HEK293 (cell line): ENCODE data around the gene NAA35.
"Not testable (repeated sequence)": the region's sequence is repeated elsewhere in the genome, so short reads cannot be mapped to it uniquely, and the experiment has no call there.

Source experiments
- CTCF ChIA-PET: fragments of 350-600 bp; formaldehyde crosslinking; extraction: SDS; loops from one replicate; lab custom pipeline; 2021; ENCODE audit warnings: antibody characterized with exemption; lab: Yijun Ruan, JAX
- POLR2A ChIA-PET: fragments of 300-600 bp; formaldehyde crosslinking; extraction: SDS; loops from one replicate; lab custom pipeline; 2020; ENCODE audit warnings: antibody characterized with exemption, inconsistent platforms; lab: Yijun Ruan, JAX
- H3K27ac ChIP-seq: fragments of 200-500 bp; sonication (Bioruptor generic); 2 replicates; pipeline ENCODE4 v1.5.1; 2014; ENCODE audit warnings: low read depth, low read length, control low read depth, inconsistent platforms; ENCODE audit errors: extremely low read depth
- H3K36me3 ChIP-seq, 2 experiments: fragments of 200-500 bp in 1 of 2; sonication (Bioruptor generic) in 1 of 2; 1 replicate in 1 of 2; 2 replicates in 1 of 2; pipeline ENCODE4 v1.5.1; 2014 to 2017; ENCODE audit warnings: inconsistent platforms in 2 of 2, low read length in 2 of 2; ENCODE audit not compliant: control insufficient read depth in 2 of 2, insufficient read depth in 1 of 2
- H3K4me1 ChIP-seq: fragments of 200-500 bp; sonication (Bioruptor generic); 2 replicates; pipeline ENCODE4 v1.5.1; 2014; ENCODE audit warnings: mild to moderate bottlenecking, low read length, inconsistent platforms; ENCODE audit not compliant: control insufficient read depth, insufficient read depth
- H3K4me3 ChIP-seq: 2 replicates; pipeline ENCODE4 v1.5.1; 2011; ENCODE audit warnings: low read depth, mild to moderate bottlenecking, control low read depth, low read length, moderate library complexity
- H3K9me3 ChIP-seq: fragments of 200-500 bp; sonication (Bioruptor generic); 2 replicates; pipeline ENCODE4 v1.5.1; 2014; ENCODE audit warnings: low read depth, low read length, inconsistent platforms; ENCODE audit not compliant: control insufficient read depth, insufficient read depth
- EGR2 ChIP-seq: fragments of 450-650 bp; formaldehyde crosslinking; IDR thresholded peaks from 2 replicates; pipeline ENCODE4 v1.5.1; 2016; ENCODE audit warnings: low read depth, missing biosample characterization, missing genetic modification characterization
- GLI2 ChIP-seq: fragments of 450-650 bp; formaldehyde crosslinking; IDR thresholded peaks from 2 replicates; pipeline ENCODE4; 2017; ENCODE audit warnings: missing biosample characterization, missing genetic modification characterization, low read depth, borderline replicate concordance
- KLF1 ChIP-seq: fragments of 450-650 bp; formaldehyde crosslinking; IDR thresholded peaks from 2 replicates; pipeline ENCODE4 v1.5.1; 2016; ENCODE audit warnings: missing biosample characterization, missing genetic modification characterization
- OSR2 ChIP-seq: fragments of 450-650 bp; formaldehyde crosslinking; IDR thresholded peaks from 2 replicates; pipeline ENCODE4 v1.5.1; 2016; ENCODE audit warnings: missing biosample characterization, missing genetic modification characterization
- SCRT1 ChIP-seq: fragments of 450-650 bp; formaldehyde crosslinking; IDR thresholded peaks from 2 replicates; pipeline ENCODE4 v1.5.1; 2016; ENCODE audit warnings: missing biosample characterization, missing genetic modification characterization, borderline replicate concordance
- SCRT2 ChIP-seq: fragments of 450-650 bp; formaldehyde crosslinking; IDR thresholded peaks from 2 replicates; pipeline ENCODE4 v1.5.1; 2016; ENCODE audit warnings: missing biosample characterization, missing genetic modification characterization
- SP7 ChIP-seq: fragments of 450-650 bp; formaldehyde crosslinking; IDR thresholded peaks from 2 replicates; pipeline ENCODE4 v1.5.1; 2016; ENCODE audit warnings: missing biosample characterization, missing genetic modification characterization
- TRIM28 ChIP-seq: IDR thresholded peaks from 2 replicates; pipeline ENCODE4 v1.6.1; 2011; ENCODE audit warnings: low read length, control low read depth, borderline replicate concordance
- YY2 ChIP-seq: fragments of 450-650 bp; formaldehyde crosslinking; IDR thresholded peaks from 2 replicates; pipeline ENCODE4 v1.5.1; 2016; ENCODE audit warnings: missing biosample characterization, missing genetic modification characterization
- ZBTB17 ChIP-seq: fragments of 450-650 bp; formaldehyde crosslinking; IDR thresholded peaks from 2 replicates; pipeline ENCODE4 v1.5.1; 2016; ENCODE audit warnings: missing biosample characterization, missing genetic modification characterization
- ZNF112 ChIP-seq: fragments of 450-650 bp; formaldehyde crosslinking; IDR thresholded peaks from 2 replicates; pipeline ENCODE4 v1.5.0; 2017; ENCODE audit warnings: missing biosample characterization, missing genetic modification characterization
- ZNF202 ChIP-seq: fragments of 450-650 bp; formaldehyde crosslinking; IDR thresholded peaks from 2 replicates; pipeline ENCODE4 v1.5.1; 2016; ENCODE audit warnings: missing biosample characterization, missing genetic modification characterization, borderline replicate concordance
- ZNF239 ChIP-seq: fragments of 450-650 bp; formaldehyde crosslinking; IDR thresholded peaks from 2 replicates; pipeline ENCODE4 v1.5.1; 2016; ENCODE audit warnings: missing biosample characterization, missing genetic modification characterization
- ZNF324 ChIP-seq: fragments of 450-650 bp; formaldehyde crosslinking; IDR thresholded peaks from 2 replicates; pipeline ENCODE4 v1.5.1; 2016; ENCODE audit warnings: missing biosample characterization, missing genetic modification characterization
- ZNF335 ChIP-seq: fragments of 450-650 bp; formaldehyde crosslinking; conservative IDR thresholded peaks from 2 replicates; pipeline ENCODE4 v1.5.1; 2016; ENCODE audit warnings: missing biosample characterization, missing genetic modification characterization
- ZNF354C ChIP-seq: fragments of 450-650 bp; formaldehyde crosslinking; IDR thresholded peaks from 2 replicates; pipeline ENCODE4 v1.5.1; 2016; ENCODE audit warnings: missing biosample characterization, missing genetic modification characterization, low read depth, borderline replicate concordance
- ZNF426 ChIP-seq: fragments of 450-650 bp; formaldehyde crosslinking; IDR thresholded peaks from 2 replicates; pipeline ENCODE4 v1.5.1; 2017; ENCODE audit warnings: missing biosample characterization, missing genetic modification characterization, mild to moderate bottlenecking, inconsistent platforms, moderate library complexity
- ZNF473 ChIP-seq: fragments of 450-650 bp; formaldehyde crosslinking; IDR thresholded peaks from 2 replicates; pipeline ENCODE4 v1.5.1; 2017; ENCODE audit warnings: missing biosample characterization, missing genetic modification characterization
- ZNF561 ChIP-seq: fragments of 450-650 bp; IDR thresholded peaks from 2 replicates; pipeline ENCODE4 v1.5.1; 2018; ENCODE audit warnings: missing biosample characterization, missing genetic modification characterization, borderline replicate concordance
- ZNF585B ChIP-seq: fragments of 450-650 bp; formaldehyde crosslinking; IDR thresholded peaks from 2 replicates; pipeline ENCODE4 v1.5.1; 2016; ENCODE audit warnings: missing biosample characterization, missing genetic modification characterization
- ZNF664 ChIP-seq: fragments of 450-650 bp; formaldehyde crosslinking; IDR thresholded peaks from 2 replicates; pipeline ENCODE4 v1.5.1; 2016; ENCODE audit warnings: missing biosample characterization, missing genetic modification characterization
- ZSCAN23 ChIP-seq: fragments of 450-650 bp; formaldehyde crosslinking; IDR thresholded peaks from 2 replicates; pipeline ENCODE4 v1.5.1; 2016; ENCODE audit warnings: missing biosample characterization, missing genetic modification characterization
- TF ChIP-seq, protein P1 (sequence below): fragments of 450-650 bp; IDR thresholded peaks from 2 replicates; pipeline ENCODE4 v1.5.1; 2018; ENCODE audit warnings: missing biosample characterization, mild to moderate bottlenecking, missing genetic modification characterization
- TF ChIP-seq, protein P2 (sequence below): fragments of 450-650 bp; formaldehyde crosslinking; IDR thresholded peaks from 2 replicates; pipeline ENCODE4 v1.5.1; 2016; ENCODE audit warnings: missing biosample characterization, missing genetic modification characterization
- TF ChIP-seq, protein P3 (sequence below): fragments of 450-650 bp; formaldehyde crosslinking; IDR thresholded peaks from 2 replicates; pipeline ENCODE4 v1.5.1; 2016; ENCODE audit warnings: missing biosample characterization, missing genetic modification characterization

NAA35 gene

DNA sequence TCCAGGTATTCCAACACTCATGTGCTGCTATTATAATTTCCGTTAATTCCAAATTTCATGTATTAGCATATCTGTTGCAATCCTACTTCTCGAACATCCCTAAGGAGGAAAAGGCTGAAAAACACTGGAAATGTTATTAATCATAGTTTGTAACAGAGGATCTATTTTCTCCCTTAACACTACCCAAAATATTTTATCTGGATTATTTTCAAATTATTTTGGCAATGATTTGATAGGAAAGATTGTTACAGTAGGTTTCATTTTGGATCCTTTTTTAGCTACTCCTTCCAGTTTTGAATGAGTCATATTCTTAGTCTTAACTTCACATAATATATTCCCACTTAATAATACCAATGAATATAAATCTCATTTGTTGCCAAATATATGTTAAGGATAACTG, 13.9 kb upstream of the NAA35 start (continued):
- no peak for TF ChIP-seq SP7 (tag by site-specific recombination)
- no peak for TF ChIP-seq ZBTB17
- no peak for TF ChIP-seq ZNF202 (tag by site-specific recombination)
- TF ChIP-seq, protein P1, sequence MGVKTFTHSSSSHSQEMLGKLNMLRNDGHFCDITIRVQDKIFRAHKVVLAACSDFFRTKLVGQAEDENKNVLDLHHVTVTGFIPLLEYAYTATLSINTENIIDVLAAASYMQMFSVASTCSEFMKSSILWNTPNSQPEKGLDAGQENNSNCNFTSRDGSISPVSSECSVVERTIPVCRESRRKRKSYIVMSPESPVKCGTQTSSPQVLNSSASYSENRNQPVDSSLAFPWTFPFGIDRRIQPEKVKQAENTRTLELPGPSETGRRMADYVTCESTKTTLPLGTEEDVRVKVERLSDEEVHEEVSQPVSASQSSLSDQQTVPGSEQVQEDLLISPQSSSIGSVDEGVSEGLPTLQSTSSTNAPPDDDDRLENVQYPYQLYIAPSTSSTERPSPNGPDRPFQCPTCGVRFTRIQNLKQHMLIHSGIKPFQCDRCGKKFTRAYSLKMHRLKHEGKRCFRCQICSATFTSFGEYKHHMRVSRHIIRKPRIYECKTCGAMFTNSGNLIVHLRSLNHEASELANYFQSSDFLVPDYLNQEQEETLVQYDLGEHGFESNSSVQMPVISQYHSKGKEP (tag by site-specific recombination) = no peak
- no peak for TF ChIP-seq EGR2 (tag by site-specific recombination)
- no peak for TF ChIP-seq ZNF585B (tag by site-specific recombination)
- no peak for TF ChIP-seq ZSCAN23 (tag by site-specific recombination)
- no peak for TF ChIP-seq ZNF473 (tag by site-specific recombination)
- no peak for TF ChIP-seq GLI2 (tag by site-specific recombination)

DNA sequence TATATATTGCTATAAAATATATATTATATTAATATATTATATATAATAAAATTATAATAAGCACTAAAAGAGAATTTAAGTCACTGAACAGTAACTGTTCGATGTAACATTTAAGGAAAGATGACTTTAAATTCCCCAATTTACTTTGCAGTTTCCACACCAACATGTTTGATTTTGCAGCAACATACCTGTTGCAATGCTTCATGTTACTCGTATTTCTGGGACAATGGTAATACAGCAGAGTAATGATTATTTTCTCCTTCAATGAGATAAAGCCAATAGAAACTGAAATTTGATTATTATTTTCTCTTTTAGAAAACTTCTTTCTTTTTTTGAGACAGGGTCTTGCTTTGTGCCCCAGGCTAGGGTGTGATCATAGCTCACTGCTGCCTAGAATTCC, 9.5 kb upstream of the NAA35 start:
- no peak overlapping the region for H3K4me3 ChIP-seq
- peak; percentile 73 for TF ChIP-seq SCRT2 (tag by site-specific recombination)
- TF ChIP-seq ZNF239 (tag by site-specific recombination) = no peak
- no peak for TF ChIP-seq ZNF112
- TF ChIP-seq KLF1 = no peak
- TF ChIP-seq SCRT1 (tag by site-specific recombination) = peak; percentile 67; the same call in 1 of the 2 replicates
- TF ChIP-seq, all 188 proteins: peak for 2
- Histone ChIP-seq H3K9me3 (no peaks in the 10 kb centered on the region), H3K4me1 (no peaks in the 10 kb centered on the region), H3K27ac (no peak overlapping the region), H3K36me3 (no peaks in the 10 kb centered on the region)
- ChIA-PET POLR2A (interaction anchor here (1.0 kb wide), 1 partner anchor 9 kb away, joined by 3 read pairs; the partner anchor contains the start of gene NAA35), CTCF (interaction anchor here (0.7 to 1.0 kb wide), 2 partner anchors 9 to 15 kb away, joined by 3 read pairs; no protein-coding TSS in a partner anchor)

DNA sequence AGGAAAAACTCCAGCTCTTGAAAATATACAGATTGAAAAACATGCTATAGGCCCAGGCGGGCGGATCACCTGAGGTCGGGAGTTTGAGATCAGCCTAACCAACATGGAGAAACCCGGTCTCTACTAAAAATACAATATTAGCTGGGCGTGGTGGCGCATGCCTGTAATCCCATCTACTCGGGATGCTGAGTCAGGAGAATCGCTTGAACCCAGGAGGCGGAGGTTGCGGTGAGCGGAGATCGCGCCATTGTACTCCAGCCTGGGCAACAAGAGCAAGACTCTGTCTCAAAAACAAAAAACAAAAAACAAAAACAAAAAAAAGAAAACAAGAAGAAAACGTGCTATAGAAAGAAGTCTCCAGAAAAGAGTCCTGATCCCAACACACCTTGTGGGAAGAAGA, 5.0 kb upstream of the NAA35 start:
- H3K4me1 ChIP-seq, H3K9me3 ChIP-seq, H3K36me3 ChIP-seq, H3K4me3 ChIP-seq, CTCF ChIA-PET, H3K27ac ChIP-seq: not testable (repeated sequence)
- POLR2A ChIA-PET = interaction anchor here (0.5 to 0.6 kb wide), 3 partner anchors 13 to 304 kb away, joined by 4 to 9 read pairs (median 4); no protein-coding TSS in a partner anchor

DNA sequence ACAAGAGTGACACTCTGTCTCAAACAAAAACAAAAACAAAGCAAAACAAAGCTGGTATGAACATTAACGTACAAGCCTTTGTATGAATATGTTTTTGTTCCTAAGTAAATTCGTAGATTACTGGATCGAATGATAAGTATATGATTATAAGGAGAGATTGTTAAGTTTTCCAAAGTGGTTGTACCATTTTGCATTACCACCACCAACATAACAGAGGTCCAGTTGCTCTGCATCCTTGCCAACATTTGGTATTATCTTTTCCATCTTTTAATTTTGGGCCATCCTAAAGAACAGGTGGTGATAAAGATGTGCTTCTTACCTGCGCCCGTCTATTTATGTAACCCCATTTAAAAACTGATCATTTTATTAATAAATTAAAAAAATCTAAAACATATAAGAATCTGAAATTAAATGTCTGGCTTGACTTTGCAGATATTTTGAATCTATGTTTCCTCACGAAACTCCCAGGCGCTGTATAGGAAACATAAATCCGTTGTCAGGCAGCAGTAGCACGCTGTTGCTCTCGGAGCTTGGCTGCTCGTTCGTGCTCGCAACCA, 593 bp upstream of the NAA35 start:
- CTCF ChIA-PET = no interaction called here
- H3K9me3 ChIP-seq = no peaks in the 10 kb centered on the region
- H3K36me3 ChIP-seq = peaks cover 10 to 29% of the 10 kb centered on the region in 2 experiments; a peak in 2 of 3 replicates
- H3K4me3 ChIP-seq = peak overlapping the region; percentile 61
- H3K27ac ChIP-seq = no peak overlapping the region
- POLR2A ChIA-PET = interaction anchor here (0.6 to 1.6 kb wide), 5 partner anchors 9 to 197 kb away, joined by 3 to 4 read pairs (median 4); no protein-coding TSS in a partner anchor
- H3K4me1 ChIP-seq = peaks cover 3% of the 10 kb centered on the region; the same call in 1 of the 2 replicates
- peak; percentile 72; the same call in 1 of the 2 replicates for TF ChIP-seq ZNF335 (tag by site-specific recombination)
- peak; percentile 25; the same call in 1 of the 2 replicates for TF ChIP-seq TRIM28
- TF ChIP-seq YY2 (tag by site-specific recombination) = no peak
- peak; percentile 21; the same call in 1 of the 2 replicates for TF ChIP-seq OSR2 (tag by site-specific recombination)
- 0 out of 2 replicates have a peak, but pooled peaks have one; percentile 20 for TF ChIP-seq ZNF561 (tag by site-specific recombination)
- TF ChIP-seq ZNF426 (tag by site-specific recombination) = no peak
- TF ChIP-seq ZNF664 (tag by site-specific recombination) = peak; percentile 18; the same call in 1 of the 2 replicates
- TF ChIP-seq ZBTB17 = peak; percentile 94
- TF ChIP-seq ZNF354C (tag by site-specific recombination) = no peak
- 0 out of 2 replicates have a peak, but pooled peaks have one; percentile 29 for TF ChIP-seq ZNF324 (tag by site-specific recombination)
- TF ChIP-seq, protein P2, sequence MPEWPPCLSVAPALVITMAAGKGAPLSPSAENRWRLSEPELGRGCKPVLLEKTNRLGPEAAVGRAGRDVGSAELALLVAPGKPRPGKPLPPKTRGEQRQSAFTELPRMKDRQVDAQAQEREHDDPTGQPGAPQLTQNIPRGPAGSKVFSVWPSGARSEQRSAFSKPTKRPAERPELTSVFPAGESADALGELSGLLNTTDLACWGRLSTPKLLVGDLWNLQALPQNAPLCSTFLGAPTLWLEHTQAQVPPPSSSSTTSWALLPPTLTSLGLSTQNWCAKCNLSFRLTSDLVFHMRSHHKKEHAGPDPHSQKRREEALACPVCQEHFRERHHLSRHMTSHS (tag by site-specific recombination) = no peak
- TF ChIP-seq, protein P3, sequence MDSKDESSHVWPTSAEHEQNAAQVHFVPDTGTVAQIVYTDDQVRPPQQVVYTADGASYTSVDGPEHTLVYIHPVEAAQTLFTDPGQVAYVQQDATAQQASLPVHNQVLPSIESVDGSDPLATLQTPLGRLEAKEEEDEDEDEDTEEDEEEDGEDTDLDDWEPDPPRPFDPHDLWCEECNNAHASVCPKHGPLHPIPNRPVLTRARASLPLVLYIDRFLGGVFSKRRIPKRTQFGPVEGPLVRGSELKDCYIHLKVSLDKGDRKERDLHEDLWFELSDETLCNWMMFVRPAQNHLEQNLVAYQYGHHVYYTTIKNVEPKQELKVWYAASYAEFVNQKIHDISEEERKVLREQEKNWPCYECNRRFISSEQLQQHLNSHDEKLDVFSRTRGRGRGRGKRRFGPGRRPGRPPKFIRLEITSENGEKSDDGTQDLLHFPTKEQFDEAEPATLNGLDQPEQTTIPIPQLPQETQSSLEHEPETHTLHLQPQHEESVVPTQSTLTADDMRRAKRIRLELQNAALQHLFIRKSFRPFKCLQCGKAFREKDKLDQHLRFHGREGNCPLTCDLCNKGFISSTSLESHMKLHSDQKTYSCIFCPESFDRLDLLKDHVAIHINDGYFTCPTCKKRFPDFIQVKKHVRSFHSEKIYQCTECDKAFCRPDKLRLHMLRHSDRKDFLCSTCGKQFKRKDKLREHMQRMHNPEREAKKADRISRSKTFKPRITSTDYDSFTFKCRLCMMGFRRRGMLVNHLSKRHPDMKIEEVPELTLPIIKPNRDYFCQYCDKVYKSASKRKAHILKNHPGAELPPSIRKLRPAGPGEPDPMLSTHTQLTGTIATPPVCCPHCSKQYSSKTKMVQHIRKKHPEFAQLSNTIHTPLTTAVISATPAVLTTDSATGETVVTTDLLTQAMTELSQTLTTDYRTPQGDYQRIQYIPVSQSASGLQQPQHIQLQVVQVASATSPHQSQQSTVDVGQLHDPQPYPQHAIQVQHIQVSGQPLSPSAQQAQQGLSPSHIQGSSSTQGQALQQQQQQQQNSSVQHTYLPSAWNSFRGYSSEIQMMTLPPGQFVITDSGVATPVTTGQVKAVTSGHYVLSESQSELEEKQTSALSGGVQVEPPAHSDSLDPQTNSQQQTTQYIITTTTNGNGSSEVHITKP (tag by site-specific recombination) = 0 out of 2 replicates have a peak, but pooled peaks have one; percentile 10
